Keratinocyte (primary cell): ENCODE measurements around the gene SEC62.

Source experiments
- CTCF ChIP-seq, 3 experiments: IDR thresholded peaks in 1 of 3; conservative IDR thresholded peaks in 1 of 3; optimal IDR thresholded peaks in 1 of 3; 2 replicates in 2 of 3; 3 replicates in 1 of 3; pipeline versions ENCODE3 to v1.5.1; 2011; ENCODE audit warnings: low read length in 3 of 3, mild to moderate bottlenecking in 3 of 3, moderate library complexity in 2 of 3, control low read depth in 1 of 3, inconsistent platforms in 1 of 3; ENCODE audit not compliant: insufficient read depth in 2 of 3; ENCODE audit errors: extremely low read depth in 1 of 3
- EZH2 ChIP-seq: IDR thresholded peaks from one replicate; pipeline ENCODE4 v1.6.1; 2012; ENCODE audit warnings: inconsistent platforms, mild to moderate bottlenecking, low read length, moderate library complexity

- no peak for TF ChIP-seq CTCF (optimal IDR thresholded peaks at IDR 0.05 in 1 of 3, IDR thresholded peaks at IDR 0.05 in 1 of 3, conservative IDR thresholded peaks at IDR 0.05 in 1 of 3; ENCODE audit: extremely low read depth in 1 of 3, insufficient read depth in 2 of 3, low read length in 3 of 3)
- TF ChIP-seq EZH2, result no peak
Observed at GRCh38 chr3:170022336-170022735, 55.7 kb downstream of the SEC62 start.
